B cell (primary cell): ENCODE measurements around the gene LIFR. TPM values are rescaled to one million over a fixed set of nuclear protein-coding genes. Genes with fewer than 3 reads are reported as not detected.

Experiments used
- ATAC-seq: fragments of 200-7000 bp; cut with Tn5 transposase; one replicate; pipeline ENCODE4 v1.10.0; 2021; ENCODE audit warnings: low read depth, mild to moderate bottlenecking, moderate number of reproducible peaks, moderate library complexity
- CTCF ChIA-PET: fragments of 350-600 bp; sonication (Branson Sonifier 250); formaldehyde crosslinking; loops from one replicate; lab custom pipeline; 2021; ENCODE audit warnings: antibody characterized with exemption, inconsistent platforms; lab: Charles Lee
- POLR2A ChIA-PET: fragments of 350-600 bp; sonication (Branson Sonifier 250); formaldehyde crosslinking; loops from one replicate; lab custom pipeline; 2021; ENCODE audit warnings: antibody characterized with exemption; lab: Charles Lee
- DNase-seq: peaks from one replicate; pipeline ENCODE4 v3.0.0; 2013
- H2AFZ ChIP-seq: 2 replicates; pipeline ENCODE4 v1.6.1; 2012; ENCODE audit warnings: mild to moderate bottlenecking, low read depth, low read length; ENCODE audit not compliant: insufficient read depth, poor library complexity, severe bottlenecking
- H3K27ac ChIP-seq, 2 donors: 1 replicate in 1 of 2; 2 replicates in 1 of 2; pipeline ENCODE4 v1.5.1; 2012 to 2013; ENCODE audit warnings: low read length in 2 of 2, mild to moderate bottlenecking in 2 of 2, moderate library complexity in 1 of 2
- H3K27me3 ChIP-seq, 4 experiments: fragments of 200-600 bp in 1 of 4; sonication (generic) in 1 of 4; replicated peaks in 1 of 4; 1 replicate in 2 of 4; 2 replicates in 2 of 4; pipeline versions ENCODE4 v1.6.1 to v1.7.0; 2013 to 2016; ENCODE audit warnings: low read length in 3 of 4, mild to moderate bottlenecking in 2 of 4, mixed read lengths in 1 of 4, moderate library complexity in 1 of 4; ENCODE audit not compliant: insufficient read depth in 4 of 4, control insufficient read depth in 3 of 4; ENCODE audit errors: control extremely low read depth in 1 of 4
- H3K36me3 ChIP-seq, 2 experiments: replicated peaks in 1 of 2; 1 replicate in 1 of 2; 2 replicates in 1 of 2; pipeline versions ENCODE4 v1.6.1 to v1.7.1; 2013; ENCODE audit warnings: low read length in 1 of 2; ENCODE audit not compliant: insufficient read depth in 2 of 2, control insufficient read depth in 1 of 2; ENCODE audit errors: control extremely low read depth in 1 of 2, extremely low read depth in 1 of 2
- H3K4me1 ChIP-seq, 2 donors: fragments of 200-600 bp in 1 of 2; sonication (generic) in 1 of 2; 1 replicate in 1 of 2; 2 replicates in 1 of 2; pipeline versions ENCODE4 v1.5.1 to v1.6.1; 2013 to 2017; ENCODE audit warnings: low read length in 2 of 2; ENCODE audit not compliant: control insufficient read depth in 2 of 2, insufficient read depth in 2 of 2
- H3K4me2 ChIP-seq: replicated peaks from 2 replicates; pipeline ENCODE3; 2012; ENCODE audit warnings: mild to moderate bottlenecking, low read depth, low read length; ENCODE audit not compliant: poor library complexity, severe bottlenecking
- H3K4me3 ChIP-seq, 5 experiments: fragments of 200-600 bp in 1 of 5; sonication (generic) in 1 of 5; 1 replicate in 3 of 5; 2 replicates in 2 of 5; pipeline versions ENCODE4 v1.5.1 to v1.7.0; 2011 to 2016; ENCODE audit warnings: low read length in 4 of 5, mild to moderate bottlenecking in 4 of 5, low read depth in 2 of 5, control low read depth in 1 of 5, moderate library complexity in 1 of 5; ENCODE audit not compliant: insufficient read depth in 1 of 5; ENCODE audit errors: control extremely low read depth in 1 of 5, extremely low read depth in 1 of 5
- H3K79me2 ChIP-seq: fragments of 200-600 bp; sonication (generic); one replicate; pipeline ENCODE4 v1.6.0; 2016; ENCODE audit warnings: low read length; ENCODE audit not compliant: control insufficient read depth, insufficient read depth
- H3K9ac ChIP-seq: fragments of 200-600 bp; sonication (generic); 2 replicates; pipeline ENCODE4 v1.6.1; 2017; ENCODE audit warnings: mild to moderate bottlenecking, low read length, moderate library complexity
- H3K9me3 ChIP-seq, 3 donors: one replicate each; pipeline versions ENCODE4 v1.6.1 to v1.7.1; 2013; ENCODE audit warnings: low read length in 2 of 3; ENCODE audit not compliant: control insufficient read depth in 2 of 3, insufficient read depth in 1 of 3; ENCODE audit errors: control extremely low read depth in 1 of 3
- H4K20me1 ChIP-seq: 2 replicates; pipeline ENCODE4 v1.6.0; 2012; ENCODE audit warnings: mild to moderate bottlenecking, low read length; ENCODE audit not compliant: insufficient read depth, control insufficient read depth, poor library complexity, severe bottlenecking
- H3K27ac Mint-ChIP-seq: one replicate; pipeline ENCODE4 v1.8.0; 2021; ENCODE audit warnings: mixed read lengths
- H3K27me3 Mint-ChIP-seq: one replicate; pipeline ENCODE4 v1.8.0; 2021; ENCODE audit warnings: mixed read lengths
- H3K4me1 Mint-ChIP-seq: one replicate; pipeline ENCODE4 v1.8.0; 2021; ENCODE audit warnings: mixed read lengths
- H3K4me3 Mint-ChIP-seq: one replicate; pipeline ENCODE4 v1.8.0; 2021; ENCODE audit warnings: mixed read lengths
- H3K9me3 Mint-ChIP-seq: one replicate; pipeline ENCODE4 v1.8.0; 2022; ENCODE audit warnings: mixed read lengths; ENCODE audit not compliant: insufficient read depth
- EZH2 ChIP-seq: IDR thresholded peaks from 2 replicates; pipeline ENCODE4 v1.6.1; 2012; ENCODE audit warnings: borderline replicate concordance, low read depth, mild to moderate bottlenecking, moderate library complexity, low read length; ENCODE audit not compliant: insufficient read depth, poor library complexity, severe bottlenecking
- WGBS: methylation state at CpG from one replicate; pipeline ENCODE4 v1.1.5; 2013; ENCODE audit warnings: missing lambda C conversion rate; ENCODE audit not compliant: insufficient coverage; 5-methylcytosine and 5-hydroxymethylcytosine counted together
- intact Hi-C: fragments of 100-400 bp; cut with micrococcal nuclease; formaldehyde crosslinking; loops from one replicate; pipeline ENCODE4 v1.10.0; 2022
- polyA plus RNA-seq: library from polyadenylated mRNA; depleted of rRNA; stranded (reverse); fragments of >200 nt; gene quantifications from 2 replicates; pipeline ENCODE4 v1.2.3, GENCODE V29; 2012
- total RNA-seq, 2 donors: library from RNA; stranded (reverse); fragments of 120-200 nt in 1 of 2; gene quantifications; 1 replicate in 1 of 2; 2 replicates in 1 of 2; pipeline versions ENCODE4 v1.2.3 to v1.2.4, GENCODE V29; 2013 to 2022
- TF ChIP-seq, protein P1 (sequence below): fragments of 200-600 bp; IDR thresholded peaks from one replicate; pipeline ENCODE4 v1.8.0; 2022; ENCODE audit warnings: antibody characterized with exemption, mild to moderate bottlenecking

Gene LIFR
- total and polyA plus RNA-seq, 2 donors (not counting 1 experiment from before 2014, with no cell fraction given), result not detected

DNA sequence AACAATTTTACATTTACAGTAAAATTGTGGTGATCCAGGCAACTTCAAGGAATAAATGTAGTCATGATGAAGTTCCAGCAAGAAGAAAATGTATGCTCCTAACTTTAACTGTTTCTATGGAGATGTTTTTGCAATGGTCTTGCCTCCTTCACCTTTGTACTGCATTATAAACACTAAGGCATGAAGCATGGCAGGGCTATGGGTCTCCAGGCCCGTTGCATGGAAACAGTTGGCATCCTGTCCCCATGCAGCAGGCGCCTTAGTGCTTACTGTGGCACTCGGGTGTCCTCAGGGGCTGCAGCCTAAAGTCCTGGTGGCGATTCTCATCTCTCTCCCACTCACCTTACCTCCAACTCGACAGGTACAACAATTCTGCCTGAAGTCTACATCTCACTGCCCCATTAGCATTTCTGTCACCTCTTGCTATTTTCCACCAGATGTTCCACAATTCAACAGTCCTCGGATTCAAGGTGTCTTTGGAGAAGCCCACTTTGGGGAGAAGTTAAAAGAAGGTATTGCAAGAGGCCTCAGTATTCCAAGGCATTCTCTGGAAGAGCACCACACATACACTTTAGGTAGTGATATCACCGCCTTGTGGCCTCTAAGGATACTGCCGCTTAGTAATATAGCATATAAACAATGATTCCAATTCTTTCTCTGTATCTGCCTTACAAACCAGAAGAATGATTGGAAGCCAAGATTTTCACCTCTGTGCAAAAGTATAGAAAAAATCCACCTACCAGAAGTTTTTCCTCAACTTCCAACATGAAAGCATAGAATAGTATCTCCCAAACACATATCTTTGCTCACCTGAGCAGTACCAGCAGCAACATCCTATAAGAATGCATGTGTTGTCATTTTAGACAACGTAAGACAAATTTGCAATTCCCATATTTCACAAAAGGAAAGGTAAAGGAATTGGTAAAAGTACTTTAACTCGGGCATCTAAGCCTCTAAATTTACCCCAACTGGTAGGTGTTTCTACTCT lies 5.1 kb downstream of the LIFR start:
- Histone ChIP-seq H3K27ac (no peak overlapping the region), H2AFZ (no peak overlapping the region), H3K36me3 (no peaks in the 10 kb centered on the region), H3K79me2 (no peaks in the 10 kb centered on the region), H3K4me1 (peaks cover 0 to 7% of the 10 kb centered on the region in 2 donors), H3K4me2 (no peak overlapping the region), H3K9ac (no peak overlapping the region), H3K9me3 (no peaks in the 10 kb centered on the region), H3K4me3 (no peak overlapping the region), H4K20me1 (no peaks in the 10 kb centered on the region), H3K27me3 (peaks cover 0 to 27% (median 24%) of the 10 kb centered on the region in 4 experiments)
- 82% methylated on average over 5 of the region's 10 CpGs for WGBS
- TF ChIP-seq, protein P1, sequence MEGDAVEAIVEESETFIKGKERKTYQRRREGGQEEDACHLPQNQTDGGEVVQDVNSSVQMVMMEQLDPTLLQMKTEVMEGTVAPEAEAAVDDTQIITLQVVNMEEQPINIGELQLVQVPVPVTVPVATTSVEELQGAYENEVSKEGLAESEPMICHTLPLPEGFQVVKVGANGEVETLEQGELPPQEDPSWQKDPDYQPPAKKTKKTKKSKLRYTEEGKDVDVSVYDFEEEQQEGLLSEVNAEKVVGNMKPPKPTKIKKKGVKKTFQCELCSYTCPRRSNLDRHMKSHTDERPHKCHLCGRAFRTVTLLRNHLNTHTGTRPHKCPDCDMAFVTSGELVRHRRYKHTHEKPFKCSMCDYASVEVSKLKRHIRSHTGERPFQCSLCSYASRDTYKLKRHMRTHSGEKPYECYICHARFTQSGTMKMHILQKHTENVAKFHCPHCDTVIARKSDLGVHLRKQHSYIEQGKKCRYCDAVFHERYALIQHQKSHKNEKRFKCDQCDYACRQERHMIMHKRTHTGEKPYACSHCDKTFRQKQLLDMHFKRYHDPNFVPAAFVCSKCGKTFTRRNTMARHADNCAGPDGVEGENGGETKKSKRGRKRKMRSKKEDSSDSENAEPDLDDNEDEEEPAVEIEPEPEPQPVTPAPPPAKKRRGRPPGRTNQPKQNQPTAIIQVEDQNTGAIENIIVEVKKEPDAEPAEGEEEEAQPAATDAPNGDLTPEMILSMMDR, result no peak
- no peak for TF ChIP-seq EZH2
- no peak overlapping the region for H3K27ac Mint-ChIP-seq
- ATAC-seq (no peak), DNase-seq (no peak)
- peaks cover 3% of the 10 kb centered on the region for H3K4me1 Mint-ChIP-seq
- H3K4me3 Mint-ChIP-seq, result no peak overlapping the region
- H3K27me3 Mint-ChIP-seq, result peaks cover 58% of the 10 kb centered on the region
- POLR2A ChIA-PET, result no interaction called here
- intact Hi-C loops, result no loop called here
- no peaks in the 10 kb centered on the region for H3K9me3 Mint-ChIP-seq
- CTCF ChIA-PET, result interaction anchor here (1.1 to 1.4 kb wide), 2 partner anchors 8 to 110 kb away, joined by 3 to 12 read pairs; no protein-coding TSS in a partner anchor
